HTR-8/SVneo (cell line): ENCODE data around the gene REEP6.
"Not testable (repeated sequence)": the region's sequence is repeated elsewhere in the genome, so short reads cannot be mapped to it uniquely, and the experiment has no call there.

Experiments used
- DNase-seq: peaks from one replicate; pipeline ENCODE4 v3.0.0; 2011; ENCODE audit warnings: low spot score, mixed read lengths; ENCODE audit not compliant: insufficient read length
- FAIRE-seq: peaks from 2 replicates; lab custom pipeline; 2011; peaks lifted over from hg19 to GRCh38; lab: Jason Lieb, UNC

The REEP6 gene

DNA sequence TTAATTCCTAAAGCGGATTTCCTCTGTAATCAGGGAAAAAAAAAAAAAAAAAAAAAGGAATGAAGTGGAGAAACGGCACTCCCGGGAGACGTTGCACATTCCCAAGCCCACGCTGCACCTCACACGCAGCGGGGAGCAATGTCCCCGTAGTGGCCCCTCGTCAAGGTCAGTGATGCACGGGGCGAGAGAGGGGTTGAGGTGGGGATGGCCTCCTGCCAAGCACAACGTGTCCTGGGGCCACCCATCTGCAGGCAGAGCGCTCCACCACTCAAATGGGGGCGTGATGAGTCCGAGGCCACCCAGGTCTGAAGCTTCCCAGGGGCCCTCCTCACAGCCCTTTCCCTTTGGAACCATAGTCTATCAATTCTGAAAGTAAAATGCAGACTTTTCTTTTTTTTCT is 48.0 kb downstream of the REEP6 start:
- no peak for DNase-seq
- FAIRE-seq, result no peak

DNA sequence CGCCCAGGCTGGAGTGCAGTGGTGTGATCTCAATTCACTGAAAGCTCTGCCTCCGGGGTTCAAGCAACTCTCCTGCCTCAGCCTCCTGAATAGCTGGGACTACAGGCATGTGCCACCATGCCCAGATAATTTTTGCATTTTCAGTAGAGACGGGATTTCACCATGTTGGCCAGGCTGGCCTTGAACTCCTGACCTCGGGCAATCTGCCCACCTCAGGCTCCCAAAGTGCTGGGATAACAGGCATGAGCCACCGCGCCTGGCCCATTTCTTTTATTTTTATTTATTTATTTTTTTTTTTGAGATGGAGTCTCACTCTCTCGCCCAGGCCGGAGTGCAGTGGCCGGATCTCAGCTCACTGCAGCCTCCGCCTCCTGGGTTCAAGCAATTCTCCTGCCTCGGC is 48.8 kb downstream of the REEP6 start:
- not testable (repeated sequence) for FAIRE-seq, DNase-seq

- FAIRE-seq (no peak), DNase-seq (no peak)
Measured at GRCh38 chr19:1540365-1540925, 49.5 kb downstream of the REEP6 start.
